Measurements from ENCODE around the gene RALB. TPM values are rescaled to one million over a fixed set of nuclear protein-coding genes. Genes with fewer than 3 reads are reported as not detected.

RALB gene
- total and polyA plus RNA-seq, 2 of the 4 experiments (the other 2 are of a cell fraction): 53.6 to 54.7 TPM

GRCh38 chr2:120255986-120256650 lies 3.5 kb downstream of the RALB start:
- H3K4me1 ChIP-seq (ENCODE audit: control insufficient read depth, insufficient read depth, low read length): peaks cover 5% of the 10 kb centered on the region; the same call in 1 of the 2 replicates
- no peak overlapping the region for H4K5ac ChIP-seq (ENCODE audit: low read depth, low read length)
- BruUV-seq (replicated peaks): no TSS peak
- H3K56ac ChIP-seq (ENCODE audit: extremely low read depth, insufficient read depth, low read length): no peak overlapping the region
- no CpG with 5 or more reads among the region's 9 CpGs for WGBS, 2 experiments (ENCODE audit: extremely low coverage in 2 of 2, insufficient read length in 1 of 2)
- no peak overlapping the region for H4K91ac ChIP-seq (ENCODE audit: insufficient read depth, low read depth, low read length)
- no peak overlapping the region for H2AFZ ChIP-seq (replicated peaks; ENCODE audit: low read length, poor library complexity)
- H2AK9ac ChIP-seq (replicated peaks; ENCODE audit: low read depth, low read length, poor library complexity): no peak overlapping the region
- H3K4me2 ChIP-seq (ENCODE audit: low read depth, low read length): no peak overlapping the region
- H2BK15ac ChIP-seq (ENCODE audit: low read depth, low read length): no peak overlapping the region
- H3K36me3 ChIP-seq (ENCODE audit: control insufficient read depth, insufficient read depth, low read length): no peaks in the 10 kb centered on the region
- peaks cover 5% of the 10 kb centered on the region for H3K9me3 ChIP-seq (ENCODE audit: control insufficient read depth, insufficient read depth, low read length)
- no peak overlapping the region for H3K18ac ChIP-seq (ENCODE audit: low read depth, low read length)
- peaks cover 1% of the 10 kb centered on the region; the same call in 1 of the 2 replicates for H3K27me3 ChIP-seq (ENCODE audit: control insufficient read depth, insufficient read depth, low read length)
- no peak overlapping the region for H2AK5ac ChIP-seq (ENCODE audit: low read depth, low read length)
- no peak overlapping the region for H3K23ac ChIP-seq (ENCODE audit: low read depth, low read length)
- no peak overlapping the region for H3K27ac ChIP-seq (ENCODE audit: insufficient read depth, low read length)
- H3K14ac ChIP-seq (replicated peaks; ENCODE audit: low read depth, low read length): no peak overlapping the region
- ChIA-PET POLR2A (ENCODE audit: unreplicated experiment) (no interaction called here), CTCF (interaction anchor here (0.5 to 1.4 kb wide), 4 partner anchors 28 to 1432 kb away, joined by 4 to 6 read pairs (median 4); no protein-coding TSS in a partner anchor)
- H4K20me1 ChIP-seq (ENCODE audit: insufficient read depth, low read length): peaks cover 51% of the 10 kb centered on the region
- dilution Hi-C loops (cut with HindIII; ENCODE audit: low sequenced_read_pairs, unreplicated experiment) (no loop called here), in situ Hi-C loops (cut with MboI; ENCODE audit: low sequenced_read_pairs) (no loop called here), intact Hi-C loops (cut with micrococcal nuclease) (no loop called here)
- H3K9me1 ChIP-seq (ENCODE audit: insufficient read depth, low read length): peaks cover 14% of the 10 kb centered on the region; the same call in 1 of the 2 replicates
- peaks cover 13 to 62% of the 10 kb centered on the region in 2 experiments for H3K79me1 ChIP-seq (ENCODE audit: low read depth in 1 of 2, low read length in 2 of 2)
- no peak overlapping the region for H3K4ac ChIP-seq (ENCODE audit: low read depth, low read length)
- DNase-seq (no peak), ATAC-seq (ENCODE audit: low read depth) (no peak)
- H2BK20ac ChIP-seq (ENCODE audit: low read depth, low read length): no peak overlapping the region
- no peak overlapping the region for H2BK120ac ChIP-seq (ENCODE audit: low read depth, low read length)
- no peak for TF ChIP-seq CEBPB (IDR thresholded peaks at IDR 0.05; ENCODE audit: low read depth, low read length)
- no peak for TF ChIP-seq CTCF (conservative IDR thresholded peaks at IDR 0.05; ENCODE audit: low read depth, low read length)
- TF ChIP-seq BHLHE40 (IDR thresholded peaks at IDR 0.05; ENCODE audit: low read depth, low read length): no peak
- no peak for TF ChIP-seq CHD1 (IDR thresholded peaks at IDR 0.05; ENCODE audit: low read depth, low read length)
- TF ChIP-seq POLR2A (IDR thresholded peaks at IDR 0.05; ENCODE audit: low read depth, low read length): no peak
- no peak for TF ChIP-seq RCOR1 (IDR thresholded peaks at IDR 0.05; ENCODE audit: insufficient replicate concordance, low read length)
- TF ChIP-seq FOS (IDR thresholded peaks at IDR 0.05; ENCODE audit: low read depth, low read length): no peak
- TF ChIP-seq NFE2L2 (IDR thresholded peaks at IDR 0.05; ENCODE audit: low read depth, low read length): no peak
- no peak for TF ChIP-seq MAZ (IDR thresholded peaks at IDR 0.05; ENCODE audit: borderline replicate concordance, low read depth, low read length)
- TF ChIP-seq ELK1 (IDR thresholded peaks at IDR 0.05; ENCODE audit: borderline replicate concordance, low read depth, low read length): no peak
- no peak for TF ChIP-seq SMC3 (IDR thresholded peaks at IDR 0.05; ENCODE audit: low read depth, low read length)
- no peak for TF ChIP-seq USF2 (IDR thresholded peaks at IDR 0.05; ENCODE audit: low read depth, low read length)
- no peak for TF ChIP-seq RAD21 (IDR thresholded peaks at IDR 0.05; ENCODE audit: low read length)
- no peak for TF ChIP-seq MXI1 (IDR thresholded peaks at IDR 0.05; ENCODE audit: borderline replicate concordance, low read depth, low read length)
- TF ChIP-seq RFX5 (IDR thresholded peaks at IDR 0.05; ENCODE audit: low read depth, low read length): no peak
- TF ChIP-seq MAFK (IDR thresholded peaks at IDR 0.05; ENCODE audit: low read depth, low read length): no peak
- no peak overlapping the region for H2BK5ac ChIP-seq (ENCODE audit: low read depth, low read length, poor library complexity, severe bottlenecking)
- H3K4me3 ChIP-seq (ENCODE audit: insufficient read depth, low read depth, low read length): no peak overlapping the region
- H4K8ac ChIP-seq (ENCODE audit: low read depth in 2 of 2, low read length in 2 of 2): no peak overlapping the region
- H3K9ac ChIP-seq (ENCODE audit: low read depth, low read length): no peak overlapping the region
